ENCODE results near the gene FMNL3.

Gene FMNL3

DNA sequence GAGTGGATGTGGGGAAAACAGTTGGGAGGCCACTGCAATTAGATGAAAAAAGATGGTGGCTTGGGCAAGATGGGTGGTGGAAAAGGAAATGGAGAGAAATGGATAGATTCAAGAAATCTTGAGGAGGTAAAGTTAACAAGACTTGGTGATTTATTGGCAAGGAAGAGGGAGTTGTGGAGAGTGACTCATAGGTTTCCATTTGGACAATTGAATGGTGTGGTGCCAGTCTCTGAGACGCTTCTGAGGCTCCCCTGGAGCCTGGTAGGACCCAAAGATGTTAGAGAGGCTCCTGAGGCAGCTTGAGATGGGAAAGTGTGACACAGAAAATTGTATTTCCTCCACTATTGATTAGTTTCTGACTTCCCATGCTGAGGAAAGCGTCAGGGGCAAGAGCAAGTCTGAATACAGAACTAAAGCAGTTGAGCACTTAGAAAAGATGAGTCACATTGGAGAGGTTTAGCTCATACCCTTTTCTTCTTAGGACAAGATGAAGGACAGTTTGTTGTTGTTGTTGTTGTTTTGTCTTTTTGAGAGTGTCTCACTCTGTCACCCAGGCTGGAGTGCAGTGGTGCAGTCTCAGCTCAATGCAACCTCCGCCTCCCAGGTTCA is 79.3 kb downstream of the FMNL3 start:
- no peak overlapping the region for H3K18ac ChIP-seq (ENCODE audit: low read length)
- H2BK5ac ChIP-seq (ENCODE audit: low read depth, low read length, poor library complexity), result no peak overlapping the region
- no peak overlapping the region for H4K8ac ChIP-seq (ENCODE audit: low read depth, low read length)
- no peaks in the 10 kb centered on the region for H3K79me2 ChIP-seq (ENCODE audit: control insufficient read depth, insufficient read depth, low read length, poor library complexity)
- no peak overlapping the region for H3K9ac ChIP-seq (ENCODE audit: low read length)
- H3K4me1 ChIP-seq (ENCODE audit: control insufficient read depth in 1 of 2, insufficient read depth in 2 of 2, low read length in 2 of 2), result peaks cover 0 to 2% of the 10 kb centered on the region in 2 experiments
- H3K79me1 ChIP-seq (ENCODE audit: low read length), result peaks cover 3% of the 10 kb centered on the region
- DNase-seq, result no peak
- H3K4ac ChIP-seq (ENCODE audit: low read depth, low read length), result no peak overlapping the region
- H3K36me3 ChIP-seq (ENCODE audit: control insufficient read depth in 1 of 2, insufficient read depth in 2 of 2, low read length in 2 of 2), result no peaks in the 10 kb centered on the region
- no peak overlapping the region for H4K91ac ChIP-seq (ENCODE audit: low read depth, low read length)
- H3K4me2 ChIP-seq (ENCODE audit: low read length), result no peak overlapping the region
- H2AFZ ChIP-seq (ENCODE audit: insufficient read depth, low read length, poor library complexity), result no peak overlapping the region
- no peak overlapping the region for H2AK5ac ChIP-seq (ENCODE audit: low read length)
- H3K23ac ChIP-seq (ENCODE audit: low read length), result no peak overlapping the region
- H3K4me3 ChIP-seq (ENCODE audit: low read depth, low read length), result no peak overlapping the region
- H3K9me3 ChIP-seq (ENCODE audit: insufficient read depth, low read depth, low read length), result no peaks in the 10 kb centered on the region
- no CpG with 5 or more reads among the region's 3 CpGs for WGBS (ENCODE audit: extremely low coverage, insufficient coverage, insufficient read length)
- H3K14ac ChIP-seq (ENCODE audit: low read length), result no peak overlapping the region
- H4K12ac ChIP-seq (ENCODE audit: low read depth, low read length), result no peak overlapping the region
- H3K27ac ChIP-seq (ENCODE audit: low read depth, low read length), result no peak overlapping the region
- H3K27me3 ChIP-seq (ENCODE audit: insufficient read depth, low read length), result no peaks in the 10 kb centered on the region
- H2BK12ac ChIP-seq (ENCODE audit: low read length), result no peak overlapping the region
- H2BK120ac ChIP-seq (ENCODE audit: insufficient read depth, low read length, poor library complexity), result no peak overlapping the region

DNA sequence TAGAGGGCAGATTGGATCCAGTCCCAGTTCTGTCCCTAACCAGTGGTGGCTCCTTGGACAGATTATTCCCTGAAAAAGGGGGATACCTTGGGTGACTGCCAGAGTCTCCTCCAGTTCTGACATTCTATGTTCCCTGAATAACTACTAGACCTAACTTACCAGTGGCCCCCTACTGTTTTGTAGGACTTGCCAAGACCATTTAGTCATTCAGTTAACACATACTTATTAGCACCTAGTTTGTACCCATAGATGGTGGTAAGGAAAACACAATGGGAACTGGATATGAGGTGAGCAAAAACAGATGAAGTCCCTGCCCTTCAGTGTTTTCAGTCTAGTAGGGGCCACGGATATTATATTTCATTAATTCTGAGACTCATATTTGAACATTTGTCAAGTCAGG is 80.4 kb downstream of the FMNL3 start:
- H3K4me2 ChIP-seq (ENCODE audit: low read length), result no peak overlapping the region
- no peak overlapping the region for H3K27ac ChIP-seq (ENCODE audit: low read depth, low read length)
- H2BK120ac ChIP-seq (ENCODE audit: insufficient read depth, low read length, poor library complexity), result no peak overlapping the region
- no peak overlapping the region for H3K4ac ChIP-seq (ENCODE audit: low read depth, low read length)
- no peak for DNase-seq
- H4K12ac ChIP-seq (ENCODE audit: low read depth, low read length), result no peak overlapping the region
- peaks cover 4% of the 10 kb centered on the region for H3K79me2 ChIP-seq (ENCODE audit: control insufficient read depth, insufficient read depth, low read length, poor library complexity)
- no peak overlapping the region for H3K18ac ChIP-seq (ENCODE audit: low read length)
- H3K36me3 ChIP-seq (ENCODE audit: control insufficient read depth in 1 of 2, insufficient read depth in 2 of 2, low read length in 2 of 2), result no peaks in the 10 kb centered on the region
- H3K14ac ChIP-seq (ENCODE audit: low read length), result no peak overlapping the region
- H3K4me1 ChIP-seq (ENCODE audit: control insufficient read depth in 1 of 2, insufficient read depth in 2 of 2, low read length in 2 of 2), result peaks cover 6 to 9% of the 10 kb centered on the region in 2 experiments
- peaks cover 7% of the 10 kb centered on the region for H3K79me1 ChIP-seq (ENCODE audit: low read length)
- H4K91ac ChIP-seq (ENCODE audit: low read depth, low read length), result no peak overlapping the region
- H4K8ac ChIP-seq (ENCODE audit: low read depth, low read length), result no peak overlapping the region
- no peaks in the 10 kb centered on the region for H3K27me3 ChIP-seq (ENCODE audit: insufficient read depth, low read length)
- no peak overlapping the region for H3K9ac ChIP-seq (ENCODE audit: low read length)
- no peak overlapping the region for H3K23ac ChIP-seq (ENCODE audit: low read length)
- H2BK12ac ChIP-seq (ENCODE audit: low read length), result no peak overlapping the region
- H2AK5ac ChIP-seq (ENCODE audit: low read length), result no peak overlapping the region
- H2AFZ ChIP-seq (ENCODE audit: insufficient read depth, low read length, poor library complexity), result no peak overlapping the region
- no peak overlapping the region for H3K4me3 ChIP-seq (ENCODE audit: low read depth, low read length)
- WGBS (ENCODE audit: extremely low coverage, insufficient coverage, insufficient read length), result no CpG with 5 or more reads among the region's 1 CpG
- H3K9me3 ChIP-seq (ENCODE audit: insufficient read depth, low read depth, low read length), result no peaks in the 10 kb centered on the region
- no peak overlapping the region for H2BK5ac ChIP-seq (ENCODE audit: low read depth, low read length, poor library complexity)

DNA sequence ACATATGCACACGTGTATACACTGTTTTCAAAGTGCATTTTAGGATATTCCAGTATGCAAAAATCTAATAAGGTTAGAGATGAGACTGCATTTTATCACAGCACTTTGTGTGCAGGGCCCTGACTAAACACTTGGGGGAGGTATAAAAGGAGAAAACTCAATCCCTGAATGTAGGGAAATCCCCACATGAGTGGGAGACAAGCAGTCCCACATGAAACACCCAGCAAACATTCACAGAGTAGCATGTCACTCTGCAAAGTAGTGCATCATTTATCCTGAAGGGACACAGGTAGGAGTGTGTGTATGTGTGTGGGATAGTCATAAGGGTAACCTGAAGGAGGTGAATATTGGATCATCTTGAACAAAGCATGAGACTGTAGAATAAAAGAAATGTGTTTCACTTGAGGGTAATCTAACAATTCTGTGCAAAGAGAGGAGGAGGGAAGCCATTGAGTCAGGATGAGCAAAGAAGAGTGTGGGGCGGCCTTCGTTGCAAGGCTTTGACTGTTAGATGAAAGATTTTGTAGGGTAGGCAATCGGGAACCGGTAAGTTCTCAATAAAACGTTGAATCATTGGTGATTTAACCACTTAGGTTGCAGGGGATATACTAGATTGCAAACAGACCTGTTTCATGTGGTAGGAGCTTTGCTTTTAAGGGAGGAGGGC is 80.9 kb downstream of the FMNL3 start:
- DNase-seq, result no peak
- WGBS (ENCODE audit: extremely low coverage, insufficient coverage, insufficient read length), result no CpG with 5 or more reads among the region's 6 CpGs

DNA sequence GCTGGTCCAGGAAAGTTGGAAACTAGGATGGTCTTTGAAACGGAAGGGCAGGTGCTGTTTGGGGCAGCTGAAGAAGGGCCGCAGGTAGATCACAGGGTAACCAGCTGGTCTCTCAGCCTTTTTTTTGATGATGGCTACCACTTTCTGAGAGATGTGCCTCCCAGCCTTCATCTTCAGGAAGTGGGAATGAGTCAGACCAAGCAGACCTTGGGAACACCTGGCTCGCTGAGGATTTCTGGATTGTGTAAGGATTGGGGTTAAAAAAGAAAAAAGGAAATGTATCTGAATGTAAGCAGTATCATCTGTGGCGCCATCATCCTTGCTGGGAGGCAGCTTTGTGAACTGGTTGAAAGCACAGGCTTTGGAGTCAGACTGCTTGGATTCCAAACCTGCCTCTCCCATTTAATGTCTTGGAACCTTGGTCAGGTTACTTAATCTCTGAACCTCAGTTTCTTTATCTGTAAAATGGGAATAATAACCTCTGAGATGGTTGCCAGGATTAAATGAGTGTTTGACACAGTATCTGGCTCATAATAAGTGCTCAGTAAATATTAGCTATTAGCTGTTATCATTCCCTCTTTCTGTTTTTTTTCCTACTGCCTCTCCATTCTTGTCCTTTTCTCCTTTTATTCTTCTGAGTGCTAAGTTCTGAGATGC is 82.2 kb downstream of the FMNL3 start:
- Histone ChIP-seq H3K18ac (ENCODE audit: low read length) (no peak overlapping the region), H2AFZ (ENCODE audit: insufficient read depth, low read length, poor library complexity) (no peak overlapping the region), H3K27ac (ENCODE audit: low read depth, low read length) (no peak overlapping the region), H3K4me1 (ENCODE audit: control insufficient read depth in 1 of 2, insufficient read depth in 2 of 2, low read length in 2 of 2) (peaks cover 6 to 9% of the 10 kb centered on the region in 2 experiments), H3K36me3 (ENCODE audit: control insufficient read depth in 1 of 2, insufficient read depth in 2 of 2, low read length in 2 of 2) (no peaks in the 10 kb centered on the region), H3K9me3 (ENCODE audit: insufficient read depth, low read depth, low read length) (no peaks in the 10 kb centered on the region), H3K4me2 (ENCODE audit: low read length) (no peak overlapping the region), H3K27me3 (ENCODE audit: insufficient read depth, low read length) (no peaks in the 10 kb centered on the region), H2BK120ac (ENCODE audit: insufficient read depth, low read length, poor library complexity) (no peak overlapping the region), H3K4ac (ENCODE audit: low read depth, low read length) (no peak overlapping the region), H3K23ac (ENCODE audit: low read length) (no peak overlapping the region), H4K91ac (ENCODE audit: low read depth, low read length) (no peak overlapping the region), H4K12ac (ENCODE audit: low read depth, low read length) (no peak overlapping the region), H3K9ac (ENCODE audit: low read length) (no peak overlapping the region), H2BK5ac (ENCODE audit: low read depth, low read length, poor library complexity) (no peak overlapping the region), H2BK12ac (ENCODE audit: low read length) (no peak overlapping the region), H4K8ac (ENCODE audit: low read depth, low read length) (no peak overlapping the region), H2AK5ac (ENCODE audit: low read length) (no peak overlapping the region), H3K4me3 (ENCODE audit: low read depth, low read length) (no peak overlapping the region), H3K79me1 (ENCODE audit: low read length) (peaks cover 7% of the 10 kb centered on the region), H3K14ac (ENCODE audit: low read length) (no peak overlapping the region), H3K79me2 (ENCODE audit: control insufficient read depth, insufficient read depth, low read length, poor library complexity) (peaks cover 4% of the 10 kb centered on the region)
- no CpG with 5 or more reads among the region's 4 CpGs for WGBS (ENCODE audit: extremely low coverage, insufficient coverage, insufficient read length)
- DNase-seq, result peak; percentile 50 to 72

More for the DNA sequence above, 80.9 kb downstream of the FMNL3 start:
- H3K4me2 ChIP-seq (ENCODE audit: low read length), result no peak overlapping the region
- H3K79me2 ChIP-seq (ENCODE audit: control insufficient read depth, insufficient read depth, low read length, poor library complexity), result peaks cover 4% of the 10 kb centered on the region
- H3K18ac ChIP-seq (ENCODE audit: low read length), result no peak overlapping the region
- no peak overlapping the region for H4K8ac ChIP-seq (ENCODE audit: low read depth, low read length)
- no peaks in the 10 kb centered on the region for H3K36me3 ChIP-seq (ENCODE audit: control insufficient read depth in 1 of 2, insufficient read depth in 2 of 2, low read length in 2 of 2)
- H3K4me3 ChIP-seq (ENCODE audit: low read depth, low read length), result no peak overlapping the region
- no peak overlapping the region for H2BK12ac ChIP-seq (ENCODE audit: low read length)
- no peak overlapping the region for H3K14ac ChIP-seq (ENCODE audit: low read length)
- no peak overlapping the region for H4K91ac ChIP-seq (ENCODE audit: low read depth, low read length)
- H3K4me1 ChIP-seq (ENCODE audit: control insufficient read depth in 1 of 2, insufficient read depth in 2 of 2, low read length in 2 of 2), result peaks cover 6 to 9% of the 10 kb centered on the region in 2 experiments
- H2AK5ac ChIP-seq (ENCODE audit: low read length), result no peak overlapping the region
- H3K79me1 ChIP-seq (ENCODE audit: low read length), result peaks cover 7% of the 10 kb centered on the region
- H3K9me3 ChIP-seq (ENCODE audit: insufficient read depth, low read depth, low read length), result no peaks in the 10 kb centered on the region
- H3K4ac ChIP-seq (ENCODE audit: low read depth, low read length), result no peak overlapping the region
- no peak overlapping the region for H3K9ac ChIP-seq (ENCODE audit: low read length)
- no peaks in the 10 kb centered on the region for H3K27me3 ChIP-seq (ENCODE audit: insufficient read depth, low read length)
- no peak overlapping the region for H2AFZ ChIP-seq (ENCODE audit: insufficient read depth, low read length, poor library complexity)
- no peak overlapping the region for H3K27ac ChIP-seq (ENCODE audit: low read depth, low read length)
- no peak overlapping the region for H2BK5ac ChIP-seq (ENCODE audit: low read depth, low read length, poor library complexity)
- no peak overlapping the region for H4K12ac ChIP-seq (ENCODE audit: low read depth, low read length)
- H2BK120ac ChIP-seq (ENCODE audit: insufficient read depth, low read length, poor library complexity), result no peak overlapping the region
- H3K23ac ChIP-seq (ENCODE audit: low read length), result no peak overlapping the region
